ENCODE results near the gene CORO6. TPM values are rescaled to one million over a fixed set of nuclear protein-coding genes. Genes with fewer than 3 reads are reported as not detected.

The CORO6 gene
- total and polyA plus RNA-seq, 2 of the 13 experiments (the other 11 are each of a cell fraction or from before 2014, with no cell fraction given), result 0.42 to 0.82 TPM

DNA sequence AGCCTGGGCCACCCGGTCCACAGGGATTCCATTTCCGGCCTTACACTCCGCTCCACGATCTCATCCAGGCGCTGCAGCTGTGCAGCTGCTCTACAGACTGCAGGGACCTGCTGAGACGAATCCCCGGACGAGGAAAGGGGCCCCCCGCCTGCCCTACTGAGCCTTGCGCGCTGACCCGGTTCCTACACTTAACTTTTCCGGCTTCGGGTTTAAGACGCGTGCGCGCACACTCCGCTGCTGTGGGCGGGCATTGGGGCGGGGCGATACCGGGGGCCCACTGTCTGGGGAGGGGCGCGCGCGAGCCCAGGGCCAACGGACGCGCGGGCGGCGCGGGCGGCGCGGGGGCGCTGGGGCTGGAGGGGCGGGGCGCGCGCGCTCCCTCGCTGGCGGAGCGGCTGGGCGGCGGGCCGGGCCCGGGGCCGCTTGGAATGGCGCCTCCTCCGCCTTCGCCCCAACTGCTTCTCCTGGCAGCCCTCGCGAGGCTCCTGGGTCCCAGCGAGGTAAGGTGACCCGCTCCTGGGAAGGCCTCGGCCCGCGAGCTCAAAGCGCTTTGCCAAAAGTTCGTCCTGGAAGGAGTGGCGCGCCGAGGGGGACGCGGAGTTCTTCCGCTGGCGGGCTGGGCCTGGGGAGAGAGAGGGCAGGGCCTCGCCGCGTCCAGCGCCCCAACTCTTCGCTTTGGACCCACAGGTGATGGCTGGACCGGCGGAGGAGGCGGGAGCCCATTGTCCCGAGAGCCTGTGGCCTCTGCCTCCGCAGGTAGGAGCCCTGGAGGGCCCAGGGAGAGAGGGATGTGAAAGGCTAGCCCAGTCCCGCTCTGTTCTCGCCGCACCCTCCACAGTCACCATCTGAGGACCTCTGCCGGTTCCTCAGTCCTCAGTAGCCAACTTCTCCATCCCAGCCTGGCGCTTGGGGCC, 54.1 kb downstream of the CORO6 start, which contains the start of gene TP53I13 (continued):
- TF ChIP-seq, protein P1, sequence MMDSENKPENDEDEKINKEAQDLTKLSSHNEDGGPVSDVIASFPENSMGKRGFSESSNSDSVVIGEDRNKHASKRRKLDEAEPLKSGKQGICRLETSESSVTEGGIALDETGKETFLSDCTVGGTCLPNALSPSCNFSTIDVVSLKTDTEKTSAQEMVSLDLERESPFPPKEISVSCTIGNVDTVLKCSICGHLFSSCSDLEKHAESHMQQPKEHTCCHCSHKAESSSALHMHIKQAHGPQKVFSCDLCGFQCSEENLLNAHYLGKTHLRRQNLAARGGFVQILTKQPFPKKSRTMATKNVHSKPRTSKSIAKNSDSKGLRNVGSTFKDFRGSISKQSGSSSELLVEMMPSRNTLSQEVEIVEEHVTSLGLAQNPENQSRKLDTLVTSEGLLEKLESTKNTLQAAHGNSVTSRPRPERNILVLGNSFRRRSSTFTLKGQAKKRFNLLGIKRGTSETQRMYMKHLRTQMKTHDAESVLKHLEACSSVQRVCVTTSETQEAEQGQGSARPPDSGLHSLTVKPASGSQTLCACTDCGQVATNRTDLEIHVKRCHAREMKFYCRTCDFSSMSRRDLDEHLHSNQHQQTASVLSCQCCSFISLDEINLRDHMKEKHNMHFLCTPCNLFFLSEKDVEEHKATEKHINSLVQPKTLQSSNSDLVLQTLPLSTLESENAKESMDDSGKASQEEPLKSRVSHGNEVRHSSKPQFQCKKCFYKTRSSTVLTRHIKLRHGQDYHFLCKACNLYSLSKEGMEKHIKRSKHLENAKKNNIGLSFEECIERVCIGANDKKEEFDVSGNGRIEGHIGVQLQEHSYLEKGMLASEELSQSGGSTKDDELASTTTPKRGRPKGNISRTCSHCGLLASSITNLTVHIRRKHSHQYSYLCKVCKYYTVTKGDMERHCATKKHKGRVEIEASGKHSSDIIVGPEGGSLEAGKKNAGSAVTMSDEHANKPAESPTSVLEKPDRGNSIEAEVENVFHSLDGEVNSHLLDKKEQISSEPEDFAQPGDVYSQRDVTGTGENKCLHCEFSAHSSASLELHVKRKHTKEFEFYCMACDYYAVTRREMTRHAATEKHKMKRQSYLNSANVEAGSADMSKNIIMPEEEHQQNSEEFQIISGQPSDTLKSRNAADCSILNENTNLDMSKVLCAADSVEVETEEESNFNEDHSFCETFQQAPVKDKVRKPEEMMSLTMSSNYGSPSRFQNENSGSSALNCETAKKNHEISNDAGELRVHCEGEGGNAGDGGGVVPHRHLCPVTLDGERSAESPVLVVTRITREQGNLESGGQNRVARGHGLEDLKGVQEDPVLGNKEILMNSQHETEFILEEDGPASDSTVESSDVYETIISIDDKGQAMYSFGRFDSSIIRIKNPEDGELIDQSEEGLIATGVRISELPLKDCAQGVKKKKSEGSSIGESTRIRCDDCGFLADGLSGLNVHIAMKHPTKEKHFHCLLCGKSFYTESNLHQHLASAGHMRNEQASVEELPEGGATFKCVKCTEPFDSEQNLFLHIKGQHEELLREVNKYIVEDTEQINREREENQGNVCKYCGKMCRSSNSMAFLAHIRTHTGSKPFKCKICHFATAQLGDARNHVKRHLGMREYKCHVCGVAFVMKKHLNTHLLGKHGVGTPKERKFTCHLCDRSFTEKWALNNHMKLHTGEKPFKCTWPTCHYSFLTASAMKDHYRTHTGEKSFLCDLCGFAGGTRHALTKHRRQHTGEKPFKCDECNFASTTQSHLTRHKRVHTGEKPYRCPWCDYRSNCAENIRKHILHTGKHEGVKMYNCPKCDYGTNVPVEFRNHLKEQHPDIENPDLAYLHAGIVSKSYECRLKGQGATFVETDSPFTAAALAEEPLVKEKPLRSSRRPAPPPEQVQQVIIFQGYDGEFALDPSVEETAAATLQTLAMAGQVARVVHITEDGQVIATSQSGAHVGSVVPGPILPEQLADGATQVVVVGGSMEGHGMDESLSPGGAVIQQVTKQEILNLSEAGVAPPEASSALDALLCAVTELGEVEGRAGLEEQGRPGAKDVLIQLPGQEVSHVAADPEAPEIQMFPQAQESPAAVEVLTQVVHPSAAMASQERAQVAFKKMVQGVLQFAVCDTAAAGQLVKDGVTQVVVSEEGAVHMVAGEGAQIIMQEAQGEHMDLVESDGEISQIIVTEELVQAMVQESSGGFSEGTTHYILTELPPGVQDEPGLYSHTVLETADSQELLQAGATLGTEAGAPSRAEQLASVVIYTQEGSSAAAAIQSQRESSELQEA (CRISPR knock-in tag; IDR thresholded peaks at IDR 0.05; ENCODE audit: not compliant biosample characterization), result no peak
- TF ChIP-seq TP53 (CRISPR knock-in tag; conservative IDR thresholded peaks at IDR 0.05), result no peak
- TF ChIP-seq DZIP1 (CRISPR knock-in tag; IDR thresholded peaks at IDR 0.05), result no peak
- TF ChIP-seq MAFK (conservative IDR thresholded peaks at IDR 0.05 in 1 of 2, IDR thresholded peaks at IDR 0.05 in 1 of 2; ENCODE audit: low read length in 2 of 2), result no peak
- TF ChIP-seq ZNF746 (CRISPR knock-in tag; IDR thresholded peaks at IDR 0.05), result no peak; the same call in 1 of the 2 replicates
- TF ChIP-seq ZNF33A (CRISPR knock-in tag; IDR thresholded peaks at IDR 0.05; ENCODE audit: borderline replicate concordance), result no peak
- peak; percentile 35 for TF ChIP-seq PHF20 (CRISPR knock-in tag; IDR thresholded peaks at IDR 0.05)
- TF ChIP-seq ZNF574 (CRISPR knock-in tag; IDR thresholded peaks at IDR 0.05), result peak; percentile 53
- no peak for TF ChIP-seq TCF7 (IDR thresholded peaks at IDR 0.05; ENCODE audit: low read depth)
- TF ChIP-seq RXRA (CRISPR knock-in tag; IDR thresholded peaks at IDR 0.05), result no peak
